Activated CD8-positive, alpha-beta memory T cell treated with anti-CD3 and anti-CD28 coated beads for 36 hours (primary cell): ENCODE measurements around the gene STK4. TPM values are rescaled to one million over a fixed set of nuclear protein-coding genes. Genes with fewer than 3 reads are reported as not detected.

Source experiments
- total RNA-seq, 2 experiments: library from RNA; stranded (reverse); gene quantifications; one replicate each; pipeline ENCODE4 v1.2.3, GENCODE V29; 2021

STK4 gene
- total RNA-seq, 2 experiments from 2014 or later = 179 to 190 TPM

Other genes with a start within 250 kb of the STK4 start
- gene KCNK15, start 220.6 kb upstream of the STK4 start, total RNA-seq = under 1 TPM; 0.27 to 0.30 TPM
- gene RIMS4, start 156.0 kb upstream of the STK4 start, total RNA-seq = under 1 TPM in 1 of 2 experiments, not detected in 1; 0.04 TPM
- 100 to 1,000 TPM; 256 to 260 TPM for gene YWHAB, start 80.8 kb upstream of the STK4 start, total RNA-seq
- gene PABPC1L, start 56.5 kb upstream of the STK4 start, total RNA-seq = 10 to 100 TPM; 78.9 to 81.6 TPM
- gene TOMM34, start 6.1 kb upstream of the STK4 start, total RNA-seq = 10 to 100 TPM; 86.8 to 87.6 TPM
- gene KCNS1, start 134.6 kb downstream of the STK4 start, total RNA-seq = under 1 TPM; 0.52 to 0.70 TPM
- gene WFDC5, start 148.7 kb downstream of the STK4 start, total RNA-seq = not detected
- not detected for gene WFDC12, start 158.0 kb downstream of the STK4 start, total RNA-seq
- gene PI3, start 208.4 kb downstream of the STK4 start, total RNA-seq = not detected
- not detected for gene SEMG1, start 240.5 kb downstream of the STK4 start, total RNA-seq